H7 (cell line): ENCODE results near the gene MRFAP1L1. TPM values are rescaled to one million over a fixed set of nuclear protein-coding genes. Genes with fewer than 3 reads are reported as not detected.
A peak's percentile ranks its signal among the peaks of the same experiment; 100 is the strongest.
"Not testable (repeated sequence)": the region's sequence is repeated elsewhere in the genome, so short reads cannot be mapped to it uniquely, and the experiment has no call there.

Experiments
- DNase-seq: peaks from one replicate; pipeline ENCODE4 v3.0.0; 2012
- H3K27me3 ChIP-seq: 2 replicates; pipeline ENCODE4 v1.6.0; 2011; ENCODE audit warnings: mild to moderate bottlenecking, low read length; ENCODE audit not compliant: control insufficient read depth, insufficient read depth
- H3K36me3 ChIP-seq: replicated peaks from 2 replicates; pipeline ENCODE4 v1.5.1; 2011; ENCODE audit warnings: low read length; ENCODE audit not compliant: control insufficient read depth, insufficient read depth
- H3K4me3 ChIP-seq: 2 replicates; pipeline ENCODE4 v1.5.1; 2011; ENCODE audit warnings: low read depth, mild to moderate bottlenecking, control low read depth, low read length, moderate library complexity; ENCODE audit not compliant: insufficient read depth
- total RNA-seq: library from RNA; depleted of rRNA; stranded (reverse); fragments of >200 nt; shearing (Covaris generic); gene quantifications from 2 replicates; pipeline ENCODE4 v1.2.3, GENCODE V29; 2014

Gene MRFAP1L1
- total RNA-seq, 1 experiment from 2014 or later: 49.0 TPM

DNA sequence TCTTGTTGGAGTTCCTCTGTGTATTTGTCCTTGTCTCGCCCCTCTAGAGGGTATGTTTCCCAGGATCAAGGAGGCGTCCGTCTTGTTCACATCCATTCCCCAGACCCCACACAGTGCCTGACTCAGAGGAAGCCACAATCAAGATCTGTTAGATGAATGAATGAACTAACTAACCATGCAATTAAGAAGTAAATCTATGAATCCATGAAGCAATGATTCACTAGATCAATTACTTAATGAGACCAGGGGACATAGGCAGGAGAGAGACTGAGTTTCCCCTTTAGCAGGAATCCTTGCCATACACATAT is 18.2 kb upstream of the MRFAP1L1 start:
- Histone ChIP-seq H3K36me3 (no peaks in the 10 kb centered on the region), H3K4me3 (no peak overlapping the region), H3K27me3 (no peaks in the 10 kb centered on the region)
- no peak for DNase-seq

- peak; percentile 77 for DNase-seq
- no peaks in the 10 kb centered on the region for H3K36me3 ChIP-seq
- H3K27me3 ChIP-seq: no peaks in the 10 kb centered on the region
- no peak overlapping the region for H3K4me3 ChIP-seq
Measured at GRCh38 chr4:6727081-6727942, 17.6 kb upstream of the MRFAP1L1 start.

DNA sequence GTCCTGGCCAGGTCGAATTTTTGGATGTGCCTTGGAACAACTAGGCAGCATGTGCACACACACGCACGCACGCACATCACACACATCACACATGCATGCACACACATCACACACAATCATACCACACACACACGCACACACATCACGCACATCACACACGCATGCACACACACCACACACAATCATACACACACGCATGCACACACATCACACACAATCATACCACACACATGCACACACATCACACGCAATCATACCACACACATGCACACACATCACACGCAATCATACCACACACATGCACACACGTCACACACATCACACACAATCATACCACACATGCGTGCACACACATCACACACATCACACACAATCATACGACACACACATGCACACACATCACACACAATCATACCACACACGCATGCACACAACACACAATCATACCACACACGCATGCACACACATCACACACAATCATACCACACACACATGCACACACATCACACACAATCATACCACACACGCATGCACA is 15.8 kb upstream of the MRFAP1L1 start:
- not testable (repeated sequence) for DNase-seq, H3K36me3 ChIP-seq, H3K4me3 ChIP-seq, H3K27me3 ChIP-seq

- peak; percentile 41 for DNase-seq
- no peaks in the 10 kb centered on the region for H3K36me3 ChIP-seq
- no peaks in the 10 kb centered on the region for H3K27me3 ChIP-seq
- H3K4me3 ChIP-seq: no peak overlapping the region
Measured at GRCh38 chr4:6724421-6725111, 14.9 kb upstream of the MRFAP1L1 start.

- Histone ChIP-seq H3K4me3 (no peak overlapping the region), H3K27me3 (no peaks in the 10 kb centered on the region), H3K36me3 (no peaks in the 10 kb centered on the region)
- no peak for DNase-seq
Measured at GRCh38 chr4:6723851-6724250, 14.2 kb upstream of the MRFAP1L1 start.

DNA sequence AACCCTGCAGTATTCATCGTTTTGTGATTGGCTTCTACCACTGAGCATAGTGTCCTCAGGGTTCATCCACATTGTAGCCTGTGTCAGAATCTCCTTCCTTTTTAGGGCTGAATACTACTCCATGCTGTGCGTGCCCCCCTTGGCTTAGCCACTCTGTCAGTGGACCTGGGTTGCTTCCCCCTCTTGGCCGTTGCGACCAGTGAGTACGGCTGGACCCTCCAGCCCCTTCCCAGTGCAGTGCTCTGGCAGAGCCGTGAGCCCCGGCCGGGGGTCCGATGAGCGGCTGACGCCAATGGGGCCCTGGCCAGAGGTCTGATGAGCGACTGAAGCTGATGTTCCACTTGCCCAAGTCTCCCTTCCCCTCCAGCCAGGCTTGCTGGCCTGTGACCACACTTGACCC is 13.2 kb upstream of the MRFAP1L1 start:
- no peaks in the 10 kb centered on the region for H3K36me3 ChIP-seq
- H3K4me3 ChIP-seq: no peak overlapping the region
- no peaks in the 10 kb centered on the region for H3K27me3 ChIP-seq
- DNase-seq: no peak

DNA sequence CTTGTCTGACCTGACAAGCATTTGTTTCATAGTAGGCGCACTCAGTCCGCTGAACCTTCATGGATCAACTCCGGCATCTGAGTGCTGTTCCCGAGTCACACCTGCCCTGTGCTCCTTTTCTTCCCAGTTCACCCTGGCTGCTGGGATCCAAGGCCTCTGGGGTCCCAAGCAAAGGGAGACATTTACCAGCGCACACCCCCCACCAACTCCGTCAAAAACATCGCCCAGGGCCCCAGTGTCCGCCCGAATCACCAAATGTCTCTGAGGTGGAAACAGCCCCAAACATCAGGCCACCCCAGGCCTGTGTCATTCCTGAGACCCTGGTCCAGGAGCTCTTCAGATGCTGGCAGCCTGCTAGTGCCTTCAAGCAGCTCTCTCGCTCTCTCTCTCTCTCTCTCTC is 11.5 kb upstream of the MRFAP1L1 start:
- no peak overlapping the region for H3K4me3 ChIP-seq
- peak; percentile 30 for DNase-seq
- no peaks in the 10 kb centered on the region for H3K27me3 ChIP-seq
- no peaks in the 10 kb centered on the region for H3K36me3 ChIP-seq

GRCh38 chr4:6720202-6720699 is 10.6 kb upstream of the MRFAP1L1 start:
- no peaks in the 10 kb centered on the region for H3K27me3 ChIP-seq
- no peaks in the 10 kb centered on the region for H3K36me3 ChIP-seq
- no peak overlapping the region for H3K4me3 ChIP-seq
- peak; percentile 97 for DNase-seq

DNA sequence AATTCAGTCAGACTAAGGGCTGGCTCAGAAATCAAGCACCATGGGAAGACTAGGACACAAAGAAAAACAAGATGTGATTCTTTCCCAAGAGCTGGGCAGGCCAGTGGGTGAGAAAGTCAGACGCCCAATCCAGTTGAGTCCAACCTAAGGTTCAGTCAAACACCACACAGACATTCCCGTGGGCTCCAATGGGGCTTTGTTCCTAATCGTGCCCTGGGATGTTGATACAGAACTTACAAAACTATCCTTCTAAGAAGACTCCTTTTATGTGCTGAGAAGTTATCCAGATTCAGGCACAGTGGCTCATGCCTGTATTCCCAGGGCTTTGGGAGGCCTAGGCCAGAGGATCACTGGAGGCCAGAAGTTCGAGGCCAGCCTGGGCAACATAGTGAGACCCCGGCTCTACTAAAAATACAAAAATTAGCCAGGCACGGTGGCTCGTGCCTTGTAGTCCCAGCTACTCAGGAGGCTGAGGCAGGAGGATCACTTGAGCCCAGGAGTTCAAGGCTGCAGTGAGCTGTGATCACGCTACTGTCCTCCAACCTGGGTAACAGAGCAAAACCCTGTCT is 10.0 kb upstream of the MRFAP1L1 start:
- peak; percentile 26 for DNase-seq
- H3K27me3 ChIP-seq: no peaks in the 10 kb centered on the region
- no peaks in the 10 kb centered on the region for H3K36me3 ChIP-seq

DNA sequence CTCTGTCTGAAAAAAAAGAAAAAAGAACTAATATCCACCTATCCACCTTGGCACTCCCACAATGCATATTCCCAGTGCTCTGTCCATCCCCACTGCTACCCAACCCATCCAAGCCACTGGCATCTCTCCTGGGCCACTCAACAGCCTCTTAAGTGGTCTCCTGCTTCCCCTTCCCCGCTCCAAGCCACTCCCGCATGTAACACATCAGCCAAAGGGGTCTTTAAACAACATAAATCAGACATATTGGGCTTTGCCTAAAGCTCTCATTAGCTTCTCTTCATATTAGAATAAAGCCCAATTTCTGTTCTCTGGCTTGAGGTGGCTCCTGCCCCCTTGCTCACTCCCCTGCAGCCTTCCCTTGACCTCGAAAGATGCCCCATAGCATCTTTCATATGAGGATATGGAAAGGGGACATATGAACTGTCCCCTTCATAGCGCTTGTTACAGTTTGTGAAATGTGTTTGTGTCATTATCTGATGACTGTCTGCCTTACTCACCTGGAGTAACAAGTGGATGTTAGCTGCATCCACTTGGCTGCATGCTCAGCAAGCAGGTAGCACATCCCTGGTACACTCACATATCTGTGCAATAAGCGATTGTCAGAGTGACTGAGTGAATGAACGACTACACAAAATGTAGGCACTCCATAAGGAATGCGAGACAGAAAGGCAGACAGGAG is 9.4 kb upstream of the MRFAP1L1 start:
- Histone ChIP-seq H3K4me3 (no peak overlapping the region), H3K27me3 (no peaks in the 10 kb centered on the region), H3K36me3 (no peaks in the 10 kb centered on the region)
- peak; percentile 25 for DNase-seq

More for the DNA sequence above, 10.0 kb upstream of the MRFAP1L1 start:
- H3K4me3 ChIP-seq: no peak overlapping the region

- H3K36me3 ChIP-seq: no peaks in the 10 kb centered on the region
- no peaks in the 10 kb centered on the region for H3K27me3 ChIP-seq
- peak overlapping the region; percentile 88 for H3K4me3 ChIP-seq
- DNase-seq: peak; percentile 23
Measured at GRCh38 chr4:6716958-6717655, 7.4 kb upstream of the MRFAP1L1 start.

GRCh38 chr4:6716018-6716911 is 6.6 kb upstream of the MRFAP1L1 start, which contains the start of gene BLOC1S4:
BLOC1S4 (plus strand) TSS chr4:6716174; CDS start chr4:6716210, 36 bp downstream.
- Histone ChIP-seq H3K27me3 (no peaks in the 10 kb centered on the region), H3K36me3 (no peaks in the 10 kb centered on the region), H3K4me3 (peak within 1 kb of the TSS; percentile 88)
- DNase-seq: peak; percentile 97

GRCh38 chr4:6715704-6716017 is 6.0 kb upstream of the MRFAP1L1 start:
- H3K36me3 ChIP-seq: no peaks in the 10 kb centered on the region
- DNase-seq: no peak

More at GRCh38 chr4:6715704-6716017, 6.0 kb upstream of the MRFAP1L1 start:
- H3K4me3 ChIP-seq: peak overlapping the region; percentile 10; the same call in 1 of the 2 replicates
- H3K27me3 ChIP-seq: no peaks in the 10 kb centered on the region; the same call in 1 of the 2 replicates
